DOHH2 (cell line): Measurements from ENCODE around the gene NTNG2.

Source experiments
- H3F3A ChIP-seq: fragments of 200-600 bp; sonication (generic), shearing (Covaris generic); 2 replicates; pipeline ENCODE4 v1.6.0; 2016; ENCODE audit warnings: antibody characterized with exemption, mild to moderate bottlenecking; ENCODE audit not compliant: control insufficient read depth, insufficient read depth
- H3K27ac ChIP-seq: fragments of 200-600 bp; sonication (generic); 2 replicates; pipeline ENCODE4 v1.5.1; 2014; ENCODE audit warnings: low read depth, mild to moderate bottlenecking, low read length, moderate library complexity
- H3K27me3 ChIP-seq: fragments of 200-600 bp; sonication (generic); 2 replicates; pipeline ENCODE4 v1.6.1; 2014; ENCODE audit warnings: mild to moderate bottlenecking, low read length, mixed read lengths; ENCODE audit not compliant: control insufficient read depth
- H3K36me3 ChIP-seq: fragments of 200-600 bp; sonication (generic); 2 replicates; pipeline ENCODE4 v1.6.1; 2014; ENCODE audit warnings: mild to moderate bottlenecking, low read length, moderate library complexity, mixed read lengths; ENCODE audit not compliant: control insufficient read depth
- H3K4me1 ChIP-seq: fragments of 200-600 bp; sonication (generic); 2 replicates; pipeline ENCODE4 v1.6.1; 2014; ENCODE audit warnings: mild to moderate bottlenecking, low read length, mixed read lengths; ENCODE audit not compliant: control insufficient read depth
- H3K4me2 ChIP-seq: fragments of 200-600 bp; sonication (generic); 2 replicates; pipeline ENCODE4 v1.6.0; 2014; ENCODE audit warnings: mild to moderate bottlenecking, low read length, moderate library complexity
- H3K4me3 ChIP-seq: fragments of 200-600 bp; sonication (generic); 2 replicates; pipeline ENCODE4 v1.5.1; 2014; ENCODE audit warnings: mild to moderate bottlenecking, low read length, mixed read lengths
- H3K79me2 ChIP-seq: fragments of 200-600 bp; sonication (generic); 2 replicates; pipeline ENCODE4 v1.6.1; 2014; ENCODE audit warnings: mild to moderate bottlenecking, low read length, mixed read lengths; ENCODE audit not compliant: control insufficient read depth
- H3K9me2 ChIP-seq: fragments of 200-600 bp; sonication (generic); replicated peaks from 2 replicates; pipeline ENCODE4 v1.6.1; 2014; ENCODE audit warnings: mild to moderate bottlenecking, low read length, mixed read lengths; ENCODE audit not compliant: control insufficient read depth
- H3K9me3 ChIP-seq: fragments of 200-600 bp; sonication (generic); 2 replicates; pipeline ENCODE4 v1.6.1; 2014; ENCODE audit warnings: antibody characterized with exemption, low read length, mixed read lengths; ENCODE audit not compliant: control insufficient read depth, insufficient read depth
- H4K20me1 ChIP-seq: fragments of 200-600 bp; sonication (generic); 2 replicates; pipeline ENCODE4 v1.6.0; 2014; ENCODE audit warnings: low read depth, mild to moderate bottlenecking, antibody characterized with exemption, low read length, moderate library complexity; ENCODE audit not compliant: control insufficient read depth, insufficient read depth
- EZH2phosphoT487 ChIP-seq: fragments of 200-600 bp; sonication (generic); IDR thresholded peaks from 2 replicates; pipeline ENCODE4 v1.6.1; 2017; ENCODE audit warnings: borderline replicate concordance, mild to moderate bottlenecking, antibody characterized with exemption, low read length, moderate library complexity, mixed read lengths
- TF ChIP-seq, protein P1 (sequence below): fragments of 200-600 bp; sonication (generic); IDR thresholded peaks from one replicate; pipeline ENCODE4 v1.5.1; 2014; ENCODE audit warnings: antibody characterized with exemption, mild to moderate bottlenecking, low read depth, low read length; ENCODE audit not compliant: poor library complexity, severe bottlenecking

Gene NTNG2

GRCh38 chr9:132260846-132261245 lies 99.0 kb downstream of the NTNG2 start:
- Histone ChIP-seq H3F3A (peaks cover 25% of the 10 kb centered on the region), H3K4me2 (no peak overlapping the region), H4K20me1 (no peaks in the 10 kb centered on the region; the same call in 1 of the 2 replicates), H3K79me2 (no peaks in the 10 kb centered on the region), H3K4me1 (peaks cover 7% of the 10 kb centered on the region), H3K9me2 (no peaks in the 10 kb centered on the region), H3K27me3 (no peaks in the 10 kb centered on the region), H3K9me3 (no peaks in the 10 kb centered on the region), H3K36me3 (peaks cover 35% of the 10 kb centered on the region), H3K27ac (no peak overlapping the region), H3K4me3 (no peak overlapping the region)
- no peak for TF ChIP-seq EZH2phosphoT487
- TF ChIP-seq, protein P1, sequence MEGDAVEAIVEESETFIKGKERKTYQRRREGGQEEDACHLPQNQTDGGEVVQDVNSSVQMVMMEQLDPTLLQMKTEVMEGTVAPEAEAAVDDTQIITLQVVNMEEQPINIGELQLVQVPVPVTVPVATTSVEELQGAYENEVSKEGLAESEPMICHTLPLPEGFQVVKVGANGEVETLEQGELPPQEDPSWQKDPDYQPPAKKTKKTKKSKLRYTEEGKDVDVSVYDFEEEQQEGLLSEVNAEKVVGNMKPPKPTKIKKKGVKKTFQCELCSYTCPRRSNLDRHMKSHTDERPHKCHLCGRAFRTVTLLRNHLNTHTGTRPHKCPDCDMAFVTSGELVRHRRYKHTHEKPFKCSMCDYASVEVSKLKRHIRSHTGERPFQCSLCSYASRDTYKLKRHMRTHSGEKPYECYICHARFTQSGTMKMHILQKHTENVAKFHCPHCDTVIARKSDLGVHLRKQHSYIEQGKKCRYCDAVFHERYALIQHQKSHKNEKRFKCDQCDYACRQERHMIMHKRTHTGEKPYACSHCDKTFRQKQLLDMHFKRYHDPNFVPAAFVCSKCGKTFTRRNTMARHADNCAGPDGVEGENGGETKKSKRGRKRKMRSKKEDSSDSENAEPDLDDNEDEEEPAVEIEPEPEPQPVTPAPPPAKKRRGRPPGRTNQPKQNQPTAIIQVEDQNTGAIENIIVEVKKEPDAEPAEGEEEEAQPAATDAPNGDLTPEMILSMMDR, result no peak

GRCh38 chr9:132266017-132266416 lies 104.2 kb downstream of the NTNG2 start:
- Histone ChIP-seq H3K79me2 (peaks cover 2% of the 10 kb centered on the region; the same call in 1 of the 2 replicates), H3K4me1 (no peaks in the 10 kb centered on the region), H3K27ac (no peak overlapping the region), H3K9me3 (no peaks in the 10 kb centered on the region), H3K4me2 (no peak overlapping the region), H3K36me3 (peaks cover 83% of the 10 kb centered on the region), H3K27me3 (no peaks in the 10 kb centered on the region), H4K20me1 (peaks cover 6% of the 10 kb centered on the region), H3F3A (peaks cover 35% of the 10 kb centered on the region), H3K4me3 (no peak overlapping the region), H3K9me2 (no peaks in the 10 kb centered on the region)
- TF ChIP-seq EZH2phosphoT487, result no peak
- TF ChIP-seq, protein P1, result no peak

DNA sequence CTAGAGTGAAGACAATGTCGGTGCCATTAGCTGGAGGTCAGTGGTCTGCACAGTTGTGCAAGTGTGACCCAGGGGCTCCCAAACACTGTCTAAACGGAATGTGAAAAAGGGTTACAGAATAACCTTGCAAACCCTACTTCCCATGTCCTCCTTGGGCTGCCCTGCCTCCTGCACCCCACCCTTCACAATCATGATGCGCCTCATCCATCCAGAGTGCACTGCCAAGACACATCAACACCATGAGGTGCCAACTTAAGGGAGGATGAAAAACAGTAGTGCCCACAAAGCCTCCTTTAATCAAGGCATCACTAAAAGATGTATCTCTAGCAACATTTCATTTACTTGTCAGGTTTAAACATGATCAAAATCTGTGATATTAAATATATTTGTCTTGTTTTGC lies 105.8 kb downstream of the NTNG2 start:
- TF ChIP-seq, protein P1, result no peak
- TF ChIP-seq EZH2phosphoT487, result no peak
- H3K4me2 ChIP-seq, result no peak overlapping the region
- no peaks in the 10 kb centered on the region for H3K4me1 ChIP-seq
- H4K20me1 ChIP-seq, result peaks cover 6% of the 10 kb centered on the region
- H3K9me2 ChIP-seq, result no peaks in the 10 kb centered on the region
- H3K36me3 ChIP-seq, result peaks cover 87% of the 10 kb centered on the region
- no peaks in the 10 kb centered on the region for H3K9me3 ChIP-seq
- peaks cover 2% of the 10 kb centered on the region; the same call in 1 of the 2 replicates for H3K79me2 ChIP-seq
- H3F3A ChIP-seq, result peaks cover 24% of the 10 kb centered on the region
- H3K27ac ChIP-seq, result no peak overlapping the region
- H3K4me3 ChIP-seq, result no peak overlapping the region
- no peaks in the 10 kb centered on the region for H3K27me3 ChIP-seq
